ENCODE measurements around the gene MAST3. TPM values are rescaled to one million over a fixed set of nuclear protein-coding genes. Genes with fewer than 3 reads are reported as not detected.

MAST3 gene
- total RNA-seq, 1 donor from 2014 or later = 10.7 TPM

DNA sequence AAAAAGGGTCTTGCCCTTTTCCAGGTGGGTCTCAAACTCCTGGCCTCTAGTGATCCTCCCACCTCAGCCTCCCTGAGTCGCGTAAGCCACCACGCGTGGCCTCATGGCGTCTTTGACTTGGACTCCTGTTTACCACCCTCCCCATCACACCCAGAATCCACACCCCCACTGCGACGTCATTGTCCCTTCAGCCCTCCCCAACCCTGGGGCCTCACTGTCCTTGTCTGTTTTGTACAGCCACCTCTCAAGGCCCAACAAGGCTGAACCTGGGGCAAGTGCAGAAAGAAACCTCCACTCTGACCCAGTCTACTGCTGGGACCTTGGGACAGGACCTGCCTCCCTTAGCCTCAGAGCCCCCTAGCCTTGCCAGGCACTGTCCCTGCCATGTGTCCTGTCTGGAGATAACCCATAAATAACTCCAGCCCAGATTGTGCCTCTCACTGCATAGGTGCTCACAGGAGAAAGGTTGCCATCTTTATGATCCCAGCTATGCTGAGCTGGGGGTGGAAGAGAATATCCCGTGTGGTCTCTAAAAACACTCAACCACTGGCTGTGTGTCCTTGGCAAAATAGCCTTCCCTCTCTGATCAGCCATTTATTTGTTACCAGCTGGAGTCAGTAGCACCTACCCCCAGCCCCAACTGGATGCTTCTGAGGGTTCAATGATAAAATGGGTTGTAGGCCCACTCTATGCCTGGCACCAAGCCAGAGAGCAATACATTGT lies 74.2 kb downstream of the MAST3 start:
- no peak overlapping the region for H3K27ac Mint-ChIP-seq
- no peak for DNase-seq (ENCODE audit: low spot score, unreplicated experiment)
- H3K27me3 Mint-ChIP-seq = peaks cover 18% of the 10 kb centered on the region
- H3K9me3 Mint-ChIP-seq (ENCODE audit: low read depth) = no peaks in the 10 kb centered on the region
- H3K4me3 Mint-ChIP-seq (ENCODE audit: low read depth) = no peak overlapping the region
- H3K36me3 Mint-ChIP-seq (ENCODE audit: insufficient read depth) = peaks cover 21% of the 10 kb centered on the region
- H3K4me1 Mint-ChIP-seq (ENCODE audit: low read depth) = no peaks in the 10 kb centered on the region
- no peak for TF ChIP-seq CTCF (IDR thresholded peaks at IDR 0.05; ENCODE audit: unreplicated experiment)

- Mint-ChIP-seq H3K9me3 (ENCODE audit: low read depth) (no peaks in the 10 kb centered on the region), H3K36me3 (ENCODE audit: insufficient read depth) (peaks cover 18% of the 10 kb centered on the region), H3K27ac (no peak overlapping the region), H3K27me3 (peaks cover 22% of the 10 kb centered on the region), H3K4me1 (ENCODE audit: low read depth) (no peaks in the 10 kb centered on the region), H3K4me3 (ENCODE audit: low read depth) (no peak overlapping the region)
- no peak for TF ChIP-seq CTCF (IDR thresholded peaks at IDR 0.05; ENCODE audit: unreplicated experiment)
- DNase-seq (ENCODE audit: low spot score, unreplicated experiment) = no peak
Observed at GRCh38 chr19:18172331-18173053, 74.9 kb downstream of the MAST3 start.

DNA sequence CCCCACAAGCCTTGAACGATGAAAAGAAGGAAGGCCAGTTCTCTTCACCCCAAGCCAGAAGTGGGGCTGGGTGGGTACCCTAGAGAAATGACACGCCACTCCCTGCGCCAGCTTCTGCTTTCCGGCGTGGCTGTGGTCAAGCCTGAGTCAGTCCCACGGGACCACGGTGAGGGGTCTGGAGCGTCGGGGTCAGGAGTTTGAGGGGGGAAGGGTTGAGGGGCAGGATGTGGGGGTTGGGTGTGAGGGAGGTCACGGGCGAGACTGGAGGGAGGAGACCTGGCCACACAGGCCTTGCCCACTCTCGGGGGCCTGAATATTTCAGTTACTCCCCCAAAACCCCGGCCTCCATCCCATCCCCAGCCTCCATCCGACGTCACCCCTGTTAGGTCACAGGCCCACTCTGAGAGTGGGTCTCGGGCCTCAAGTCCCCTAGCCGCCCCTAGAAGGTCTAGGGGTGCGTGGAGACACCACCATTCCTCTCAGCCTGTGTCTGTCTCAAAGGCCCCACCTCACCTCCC lies 75.5 kb downstream of the MAST3 start:
- H3K4me3 Mint-ChIP-seq (ENCODE audit: low read depth) = no peak overlapping the region

DNA sequence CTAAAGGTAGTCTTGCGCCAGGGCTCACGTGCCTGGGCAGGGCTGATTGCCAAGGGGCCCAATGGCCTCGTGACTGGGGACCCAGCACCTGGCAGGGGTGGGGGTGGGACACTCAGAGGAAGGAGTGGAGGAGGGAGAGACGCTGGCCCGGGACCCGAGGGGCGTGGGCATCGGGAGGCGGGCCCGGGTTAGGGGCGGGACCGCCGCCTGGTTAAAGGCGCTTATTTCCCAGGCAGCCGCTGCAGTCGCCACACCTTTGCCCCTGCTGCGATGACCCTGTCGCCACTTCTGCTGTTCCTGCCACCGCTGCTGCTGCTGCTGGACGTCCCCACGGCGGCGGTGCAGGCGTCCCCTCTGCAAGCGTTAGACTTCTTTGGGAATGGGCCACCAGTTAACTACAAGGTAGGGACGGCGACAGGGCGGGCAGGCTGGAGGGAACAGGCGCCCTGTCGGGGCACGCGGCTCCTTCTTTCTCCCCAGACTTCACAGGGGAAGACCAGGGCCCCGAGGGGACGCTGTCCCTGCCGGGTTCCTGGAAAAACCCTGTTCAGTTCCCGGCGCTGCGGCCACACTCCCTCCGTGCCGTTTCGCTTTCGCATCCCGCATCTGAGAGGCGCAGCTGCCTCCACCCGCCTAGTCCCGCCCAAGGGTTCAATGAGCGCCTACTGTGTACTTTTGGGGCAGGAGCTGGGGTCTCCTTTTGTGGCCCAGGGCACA lies 76.2 kb downstream of the MAST3 start, which contains the start of gene IFI30:
Gene IFI30 (plus strand): TSS at position 242 of the 717 bp plus-strand sequence. CDS start 29 bp downstream, at position 271.
- Mint-ChIP-seq H3K4me1 (ENCODE audit: low read depth) (no peaks in the 10 kb centered on the region), H3K4me3 (ENCODE audit: low read depth) (peak within 1 kb of the TSS; percentile 38), H3K36me3 (ENCODE audit: insufficient read depth) (peaks cover 12% of the 10 kb centered on the region), H3K27ac (no peak within 1 kb of the TSS), H3K9me3 (ENCODE audit: low read depth) (no peaks in the 10 kb centered on the region), H3K27me3 (peaks cover 22% of the 10 kb centered on the region)
- TF ChIP-seq CTCF (IDR thresholded peaks at IDR 0.05; ENCODE audit: unreplicated experiment) = no peak
- no peak for DNase-seq (ENCODE audit: low spot score, unreplicated experiment)

More for the DNA sequence above, 75.5 kb downstream of the MAST3 start:
- no peak for TF ChIP-seq CTCF (IDR thresholded peaks at IDR 0.05; ENCODE audit: unreplicated experiment)
- Mint-ChIP-seq H3K36me3 (ENCODE audit: insufficient read depth) (peaks cover 15% of the 10 kb centered on the region), H3K27ac (no peak overlapping the region), H3K27me3 (peaks cover 22% of the 10 kb centered on the region), H3K9me3 (ENCODE audit: low read depth) (no peaks in the 10 kb centered on the region), H3K4me1 (ENCODE audit: low read depth) (no peaks in the 10 kb centered on the region)
- no peak for DNase-seq (ENCODE audit: low spot score, unreplicated experiment)

DNA sequence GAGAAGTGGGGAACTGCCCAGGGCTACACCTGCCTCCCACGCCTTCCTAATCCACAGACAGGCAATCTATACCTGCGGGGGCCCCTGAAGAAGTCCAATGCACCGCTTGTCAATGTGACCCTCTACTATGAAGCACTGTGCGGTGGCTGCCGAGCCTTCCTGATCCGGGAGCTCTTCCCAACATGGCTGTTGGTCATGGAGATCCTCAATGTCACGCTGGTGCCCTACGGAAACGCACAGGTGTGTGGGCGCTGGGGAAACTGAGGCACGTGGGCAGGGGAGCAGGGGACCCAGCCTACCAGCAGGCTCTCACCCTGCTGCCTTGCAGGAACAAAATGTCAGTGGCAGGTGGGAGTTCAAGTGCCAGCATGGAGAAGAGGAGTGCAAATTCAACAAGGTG lies 77.4 kb downstream of the MAST3 start:
- Mint-ChIP-seq H3K27me3 (peaks cover 22% of the 10 kb centered on the region), H3K9me3 (ENCODE audit: low read depth) (no peaks in the 10 kb centered on the region)
- no peak for DNase-seq (ENCODE audit: low spot score, unreplicated experiment)

More for the DNA sequence above, 77.4 kb downstream of the MAST3 start:
- H3K36me3 Mint-ChIP-seq (ENCODE audit: insufficient read depth) = peaks cover 11% of the 10 kb centered on the region
- H3K4me3 Mint-ChIP-seq (ENCODE audit: low read depth) = no peak overlapping the region
- no peak for TF ChIP-seq CTCF (IDR thresholded peaks at IDR 0.05; ENCODE audit: unreplicated experiment)
- no peak overlapping the region for H3K27ac Mint-ChIP-seq
- no peaks in the 10 kb centered on the region for H3K4me1 Mint-ChIP-seq (ENCODE audit: low read depth)
